HepG2 (cell line): ENCODE results near the gene STX1B. TPM values are rescaled to one million over a fixed set of nuclear protein-coding genes. Genes with fewer than 3 reads are reported as not detected.

Experiments
- ASH2L ChIP-seq: fragments of 300-600, 200-600 bp; sonication (generic); IDR thresholded peaks from 2 replicates; pipeline ENCODE4 v1.7.0; 2017; ENCODE audit warnings: low read depth, mild to moderate bottlenecking, moderate library complexity, mixed read lengths, low read length; ENCODE audit not compliant: insufficient read length
- ATF7 ChIP-seq, 2 experiments: fragments of 450-650 bp in 1 of 2; sonication (generic) in 1 of 2; formaldehyde crosslinking in 1 of 2; IDR thresholded peaks; 2 replicates each; pipeline versions ENCODE4 v1.4.0 to v1.6.1; 2016 to 2020; ENCODE audit warnings: antibody characterized with exemption in 1 of 2, mild to moderate bottlenecking in 1 of 2, missing genetic modification reagents in 1 of 2
- NFKBIZ ChIP-seq: IDR thresholded peaks from 2 replicates; pipeline ENCODE4 v1.6.1; 2018; ENCODE audit warnings: missing genetic modification reagents, missing compliant biosample characterization
- PLRG1 ChIP-seq: fragments of 450-650 bp; conservative IDR thresholded peaks from 2 replicates; pipeline ENCODE4 v1.6.1; 2016
- PTBP1 ChIP-seq: fragments of 200-400 bp; formaldehyde crosslinking; IDR thresholded peaks from 2 replicates; pipeline ENCODE4 v1.6.1; 2018; ENCODE audit warnings: low read length, low read depth; ENCODE audit not compliant: poor library complexity, severe bottlenecking
- SSRP1 ChIP-seq: IDR thresholded peaks from 2 replicates; pipeline ENCODE4 v1.6.1; 2016; ENCODE audit warnings: control low read depth
- SUZ12 ChIP-seq: fragments of 150-350 bp; IDR thresholded peaks from 2 replicates; pipeline ENCODE4 v1.6.1; 2014; ENCODE audit warnings: low read depth, low read length
- SYNCRIP ChIP-seq: fragments of 200-400 bp; formaldehyde crosslinking; IDR thresholded peaks from 2 replicates; pipeline ENCODE4 v1.6.1; 2018; ENCODE audit warnings: mild to moderate bottlenecking, low read depth, low read length; ENCODE audit not compliant: insufficient read depth
- ZC3H4 ChIP-seq: sonication (generic); formaldehyde crosslinking; IDR thresholded peaks from 2 replicates; pipeline ENCODE4 v1.4.0; 2020; ENCODE audit warnings: missing genetic modification reagents, borderline replicate concordance
- ZNF354B ChIP-seq: sonication (generic); formaldehyde crosslinking; IDR thresholded peaks from 2 replicates; pipeline ENCODE4 v1.8.0; 2022; ENCODE audit warnings: mild to moderate bottlenecking, missing genetic modification reagents
- ZNF501 ChIP-seq: sonication (generic); formaldehyde crosslinking; IDR thresholded peaks from 2 replicates; pipeline ENCODE4 v1.5.1; 2020; ENCODE audit warnings: mild to moderate bottlenecking, moderate library complexity, missing genetic modification reagents
- ZNF552 ChIP-seq: sonication (generic); formaldehyde crosslinking; IDR thresholded peaks from 2 replicates; pipeline ENCODE4 v1.9.0; 2022; ENCODE audit warnings: missing genetic modification reagents, mild to moderate bottlenecking, borderline replicate concordance
- ZNF678 ChIP-seq: sonication (generic); formaldehyde crosslinking; IDR thresholded peaks from 2 replicates; pipeline ENCODE4 v1.4.0; 2020; ENCODE audit warnings: mild to moderate bottlenecking, missing genetic modification reagents
- ZNF709 ChIP-seq: sonication (generic); formaldehyde crosslinking; IDR thresholded peaks from 2 replicates; pipeline ENCODE4 v1.5.0; 2020; ENCODE audit warnings: mild to moderate bottlenecking, missing genetic modification reagents
- ZNF713 ChIP-seq: sonication (generic); formaldehyde crosslinking; IDR thresholded peaks from 2 replicates; pipeline ENCODE4 v1.4.0; 2020; ENCODE audit warnings: mild to moderate bottlenecking, missing genetic modification reagents
- ZSCAN12 ChIP-seq: sonication (generic); formaldehyde crosslinking; IDR thresholded peaks from 2 replicates; pipeline ENCODE4 v1.9.0; 2021; ENCODE audit warnings: mild to moderate bottlenecking, missing genetic modification reagents
- polyA plus RNA-seq, 8 experiments: library from polyadenylated mRNA; depleted of rRNA in 3 of 8; stranded (reverse) in 7 of 8; unstranded in 1 of 8; fragments of >200 nt; fragmentation: Illumina TruSeq in 4 of 8; extraction: Trizol in 4 of 8; gene quantifications; 2 replicates each; pipeline versions ENCODE4 v1.2.1 to v1.2.3, GENCODE V29; 2011 to 2016; ENCODE audit warnings: low read depth in 4 of 8, missing spikeins in 1 of 8, mixed read lengths in 1 of 8; ENCODE audit not compliant: insufficient read depth in 1 of 8
- total RNA-seq, 5 experiments: library from RNA; depleted of rRNA; stranded (reverse); fragments of >200 nt; fragmentation: Illumina TruSeq; extraction: Trizol; gene quantifications; 2 replicates each; pipeline ENCODE4 v1.2.3, GENCODE V29; 2016; ENCODE audit warnings: low read depth in 1 of 5
- TF ChIP-seq, protein P1 (sequence below): sonication (generic); formaldehyde crosslinking; IDR thresholded peaks from 2 replicates; pipeline ENCODE4 v1.8.0; 2022; ENCODE audit warnings: mild to moderate bottlenecking, missing genetic modification reagents; ENCODE audit not compliant: insufficient replicate concordance
- TF ChIP-seq, protein P2 (sequence below): sonication (generic); IDR thresholded peaks from 2 replicates; pipeline ENCODE4 v1.6.1; 2016; ENCODE audit warnings: low read depth, borderline replicate concordance
- TF ChIP-seq, protein P3 (sequence below): IDR thresholded peaks from 2 replicates; pipeline ENCODE4 v1.6.1; 2016; ENCODE audit warnings: missing genetic modification reagents, missing compliant biosample characterization
- TF ChIP-seq, protein P4 (sequence below): IDR thresholded peaks from 2 replicates; pipeline ENCODE4 v1.6.1; 2016; ENCODE audit warnings: control low read depth
- TF ChIP-seq, protein P5 (sequence below): fragments of 450-650 bp; IDR thresholded peaks from 2 replicates; pipeline ENCODE4 v1.6.1; 2017; ENCODE audit warnings: mild to moderate bottlenecking

The STX1B gene
- total and polyA plus RNA-seq, 2 of the 13 experiments (the other 11 are each of a cell fraction or from before 2014, with no cell fraction given) = 2.1 to 3.0 TPM

DNA sequence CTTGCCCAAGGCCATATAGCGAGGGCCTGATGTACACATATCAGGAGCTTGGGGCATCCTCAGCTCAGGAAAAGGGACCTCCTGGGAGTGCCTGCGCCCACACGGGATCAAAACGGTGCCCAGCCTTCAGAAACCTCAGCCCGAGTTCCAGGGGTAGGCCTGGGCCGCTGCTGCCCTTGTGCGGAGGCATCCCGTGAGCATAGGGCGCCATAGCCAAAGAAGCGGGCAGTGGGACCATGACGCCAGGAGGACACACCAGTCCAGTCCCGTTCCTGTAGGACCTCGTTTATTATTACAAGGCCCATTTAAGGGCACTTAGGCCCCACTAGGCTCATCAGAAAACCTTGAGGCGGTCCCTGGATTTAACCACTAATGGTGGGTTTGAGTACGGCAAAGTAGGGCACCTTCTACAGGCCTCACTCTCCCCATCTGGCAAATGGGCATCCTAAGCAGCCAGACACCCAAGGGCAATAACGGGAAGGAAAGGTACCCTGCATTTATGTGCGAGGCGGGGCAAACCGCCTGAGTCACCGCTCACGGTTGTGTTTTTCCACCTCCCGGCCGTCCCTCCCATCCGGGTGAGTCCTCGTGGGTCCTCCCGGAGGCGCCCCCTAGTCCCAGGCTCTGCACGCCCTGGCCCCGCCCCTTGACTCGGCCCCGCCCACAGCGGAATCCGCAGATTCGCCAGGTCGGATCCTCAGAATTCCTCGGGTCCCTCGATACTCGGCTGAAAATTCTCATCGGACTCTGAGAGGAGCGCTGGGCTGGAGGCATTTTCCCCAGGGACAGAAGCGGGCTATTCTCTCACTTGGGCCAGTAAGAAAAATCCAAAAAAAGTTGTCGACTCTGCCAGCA, 53.6 kb downstream of the STX1B start (continued):
- TF ChIP-seq, protein P1, sequence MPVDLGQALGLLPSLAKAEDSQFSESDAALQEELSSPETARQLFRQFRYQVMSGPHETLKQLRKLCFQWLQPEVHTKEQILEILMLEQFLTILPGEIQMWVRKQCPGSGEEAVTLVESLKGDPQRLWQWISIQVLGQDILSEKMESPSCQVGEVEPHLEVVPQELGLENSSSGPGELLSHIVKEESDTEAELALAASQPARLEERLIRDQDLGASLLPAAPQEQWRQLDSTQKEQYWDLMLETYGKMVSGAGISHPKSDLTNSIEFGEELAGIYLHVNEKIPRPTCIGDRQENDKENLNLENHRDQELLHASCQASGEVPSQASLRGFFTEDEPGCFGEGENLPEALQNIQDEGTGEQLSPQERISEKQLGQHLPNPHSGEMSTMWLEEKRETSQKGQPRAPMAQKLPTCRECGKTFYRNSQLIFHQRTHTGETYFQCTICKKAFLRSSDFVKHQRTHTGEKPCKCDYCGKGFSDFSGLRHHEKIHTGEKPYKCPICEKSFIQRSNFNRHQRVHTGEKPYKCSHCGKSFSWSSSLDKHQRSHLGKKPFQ (CRISPR knock-in tag) = peak; percentile 0
- TF ChIP-seq, protein P2, sequence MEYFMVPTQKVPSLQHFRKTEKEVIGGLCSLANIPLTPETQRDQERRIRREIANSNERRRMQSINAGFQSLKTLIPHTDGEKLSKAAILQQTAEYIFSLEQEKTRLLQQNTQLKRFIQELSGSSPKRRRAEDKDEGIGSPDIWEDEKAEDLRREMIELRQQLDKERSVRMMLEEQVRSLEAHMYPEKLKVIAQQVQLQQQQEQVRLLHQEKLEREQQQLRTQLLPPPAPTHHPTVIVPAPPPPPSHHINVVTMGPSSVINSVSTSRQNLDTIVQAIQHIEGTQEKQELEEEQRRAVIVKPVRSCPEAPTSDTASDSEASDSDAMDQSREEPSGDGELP = no peak
- TF ChIP-seq, protein P3, sequence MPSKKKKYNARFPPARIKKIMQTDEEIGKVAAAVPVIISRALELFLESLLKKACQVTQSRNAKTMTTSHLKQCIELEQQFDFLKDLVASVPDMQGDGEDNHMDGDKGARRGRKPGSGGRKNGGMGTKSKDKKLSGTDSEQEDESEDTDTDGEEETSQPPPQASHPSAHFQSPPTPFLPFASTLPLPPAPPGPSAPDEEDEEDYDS (CRISPR knock-in tag) = peak; percentile 44
- TF ChIP-seq SUZ12 (no peak), SYNCRIP (no peak), ZNF501 (CRISPR knock-in tag) (peak; percentile 86), PLRG1 (no peak), ZNF354B (no peak), PTBP1 (no peak), ASH2L (no peak), ZNF552 (CRISPR knock-in tag) (0 out of 2 replicates have a peak, but pooled peaks have one; percentile 1), ZNF709 (CRISPR knock-in tag) (no peak), ZC3H4 (CRISPR knock-in tag) (0 out of 2 replicates have a peak, but pooled peaks have one; percentile 66), ZNF713 (CRISPR knock-in tag) (no peak), SSRP1 (CRISPR knock-in tag) (peak; percentile 89; the same call in 1 of the 2 replicates), ZSCAN12 (0 out of 2 replicates have a peak, but pooled peaks have one; percentile 62), NFKBIZ (CRISPR knock-in tag) (no peak), ZNF678 (no peak), ATF7 (IDR thresholded peaks at IDR 0.05) (no peak), ATF7 (CRISPR knock-in tag; IDR thresholded peaks at IDR 0.05) (no peak)
- TF ChIP-seq, protein P4, sequence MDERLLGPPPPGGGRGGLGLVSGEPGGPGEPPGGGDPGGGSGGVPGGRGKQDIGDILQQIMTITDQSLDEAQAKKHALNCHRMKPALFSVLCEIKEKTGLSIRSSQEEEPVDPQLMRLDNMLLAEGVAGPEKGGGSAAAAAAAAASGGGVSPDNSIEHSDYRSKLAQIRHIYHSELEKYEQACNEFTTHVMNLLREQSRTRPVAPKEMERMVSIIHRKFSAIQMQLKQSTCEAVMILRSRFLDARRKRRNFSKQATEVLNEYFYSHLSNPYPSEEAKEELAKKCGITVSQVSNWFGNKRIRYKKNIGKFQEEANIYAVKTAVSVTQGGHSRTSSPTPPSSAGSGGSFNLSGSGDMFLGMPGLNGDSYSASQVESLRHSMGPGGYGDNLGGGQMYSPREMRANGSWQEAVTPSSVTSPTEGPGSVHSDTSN = no peak
- TF ChIP-seq, protein P5, sequence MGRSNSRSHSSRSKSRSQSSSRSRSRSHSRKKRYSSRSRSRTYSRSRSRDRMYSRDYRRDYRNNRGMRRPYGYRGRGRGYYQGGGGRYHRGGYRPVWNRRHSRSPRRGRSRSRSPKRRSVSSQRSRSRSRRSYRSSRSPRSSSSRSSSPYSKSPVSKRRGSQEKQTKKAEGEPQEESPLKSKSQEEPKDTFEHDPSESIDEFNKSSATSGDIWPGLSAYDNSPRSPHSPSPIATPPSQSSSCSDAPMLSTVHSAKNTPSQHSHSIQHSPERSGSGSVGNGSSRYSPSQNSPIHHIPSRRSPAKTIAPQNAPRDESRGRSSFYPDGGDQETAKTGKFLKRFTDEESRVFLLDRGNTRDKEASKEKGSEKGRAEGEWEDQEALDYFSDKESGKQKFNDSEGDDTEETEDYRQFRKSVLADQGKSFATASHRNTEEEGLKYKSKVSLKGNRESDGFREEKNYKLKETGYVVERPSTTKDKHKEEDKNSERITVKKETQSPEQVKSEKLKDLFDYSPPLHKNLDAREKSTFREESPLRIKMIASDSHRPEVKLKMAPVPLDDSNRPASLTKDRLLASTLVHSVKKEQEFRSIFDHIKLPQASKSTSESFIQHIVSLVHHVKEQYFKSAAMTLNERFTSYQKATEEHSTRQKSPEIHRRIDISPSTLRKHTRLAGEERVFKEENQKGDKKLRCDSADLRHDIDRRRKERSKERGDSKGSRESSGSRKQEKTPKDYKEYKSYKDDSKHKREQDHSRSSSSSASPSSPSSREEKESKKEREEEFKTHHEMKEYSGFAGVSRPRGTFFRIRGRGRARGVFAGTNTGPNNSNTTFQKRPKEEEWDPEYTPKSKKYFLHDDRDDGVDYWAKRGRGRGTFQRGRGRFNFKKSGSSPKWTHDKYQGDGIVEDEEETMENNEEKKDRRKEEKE = no peak
